Smooth muscle cell (in vitro differentiated cells): ENCODE data around the gene BNIP1. TPM values are rescaled to one million over a fixed set of nuclear protein-coding genes. Genes with fewer than 3 reads are reported as not detected.

Experiments used
- DNase-seq: peaks from one replicate; lab custom pipeline; 2025; ENCODE audit not compliant: unreplicated experiment; lab: John Stamatoyannopoulos, UW
- H2AFZ ChIP-seq: fragments of 200-600 bp; sonication (generic); 2 replicates; pipeline ENCODE4 v1.6.0; 2016; ENCODE audit warnings: antibody characterized with exemption, low read depth, mild to moderate bottlenecking
- H3F3A ChIP-seq: fragments of 200-600 bp; sonication (generic); 2 replicates; pipeline ENCODE4 v1.6.0; 2017; ENCODE audit warnings: antibody characterized with exemption, low read depth
- H3K27ac ChIP-seq: fragments of 200-600 bp; sonication (generic); 2 replicates; pipeline ENCODE4 v1.5.1; 2016; ENCODE audit warnings: low read depth, mild to moderate bottlenecking
- H3K27me3 ChIP-seq: fragments of 200-600 bp; sonication (generic); 2 replicates; pipeline ENCODE4 v1.6.1; 2016; ENCODE audit warnings: low read depth, mild to moderate bottlenecking
- H3K36me3 ChIP-seq: fragments of 200-600 bp; sonication (generic); 2 replicates; pipeline ENCODE4 v1.5.1; 2016; ENCODE audit warnings: low read depth
- H3K4me1 ChIP-seq: fragments of 200-600 bp; sonication (generic); 2 replicates; pipeline ENCODE4 v1.5.1; 2016; ENCODE audit warnings: low read depth
- H3K4me2 ChIP-seq: fragments of 200-600 bp; sonication (generic); 2 replicates; pipeline ENCODE4 v1.6.0; 2016; ENCODE audit warnings: mild to moderate bottlenecking
- H3K4me3 ChIP-seq: fragments of 200-600 bp; sonication (generic); 2 replicates; pipeline ENCODE4 v1.5.1; 2016; ENCODE audit warnings: mild to moderate bottlenecking
- H3K79me2 ChIP-seq: fragments of 200-600 bp; sonication (generic); 2 replicates; pipeline ENCODE4 v1.6.0; 2016; ENCODE audit warnings: low read depth, mild to moderate bottlenecking
- H3K9ac ChIP-seq: fragments of 200-600 bp; sonication (generic); 2 replicates; pipeline ENCODE4 v1.6.0; 2016; ENCODE audit warnings: low read depth
- H3K9me3 ChIP-seq: fragments of 200-600 bp; sonication (generic); replicated peaks from 2 replicates; pipeline ENCODE4 v1.5.1; 2016; ENCODE audit warnings: low read depth
- H4K20me1 ChIP-seq: fragments of 200-600 bp; sonication (generic); 2 replicates; pipeline ENCODE4 v1.6.0; 2016; ENCODE audit warnings: low read depth
- WGBS: methylation state at CpG from one replicate; pipeline ENCODE4 v1.1.7; 2016; ENCODE audit warnings: low lambda C conversion rate; 5-methylcytosine and 5-hydroxymethylcytosine counted together
- polyA plus RNA-seq: library from polyadenylated mRNA; unstranded; fragments of >200 nt; fragmentation: Nextera tagmentation; extraction: Ambion mirVana; gene quantifications from 2 replicates; pipeline ENCODE4 v1.2.1, GENCODE V29; 2016
- total RNA-seq: library from RNA; depleted of rRNA; stranded (reverse); fragments of >200 nt; gene quantifications from 2 replicates; pipeline ENCODE4 v1.2.3, GENCODE V29; 2014
- TF ChIP-seq, protein P1 (sequence below): fragments of 200-600 bp; sonication (generic); IDR thresholded peaks from 2 replicates; pipeline ENCODE4 v1.5.1; 2017; ENCODE audit warnings: borderline replicate concordance, mild to moderate bottlenecking, antibody characterized with exemption; ENCODE audit not compliant: insufficient read depth, poor library complexity, severe bottlenecking

Gene BNIP1
- total and polyA plus RNA-seq, 2 experiments from 2014 or later: 15.0 to 16.2 TPM

DNA sequence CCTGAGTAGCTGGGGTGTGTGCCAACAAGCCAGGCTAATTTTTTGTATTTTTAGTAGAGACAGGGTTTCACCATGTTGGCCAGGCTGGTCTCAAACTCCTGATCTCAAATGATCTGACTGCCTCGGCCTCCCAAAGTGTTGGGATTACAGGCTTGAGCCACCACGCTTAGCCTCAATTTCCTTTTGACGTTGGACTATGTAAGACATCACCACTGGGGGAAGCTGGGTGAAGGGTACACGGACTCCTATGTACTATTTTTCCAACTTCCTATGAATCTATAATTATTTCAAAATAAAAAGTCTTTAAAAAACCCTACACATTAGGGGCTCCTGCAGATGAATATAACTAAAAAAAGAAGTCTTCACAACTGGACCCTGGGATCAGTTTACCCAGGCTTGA is 46.7 kb downstream of the BNIP1 start:
- H3K9me3 ChIP-seq: no peaks in the 10 kb centered on the region
- H3K4me1 ChIP-seq: no peaks in the 10 kb centered on the region
- H3K36me3 ChIP-seq: no peaks in the 10 kb centered on the region
- no peak overlapping the region for H3K27ac ChIP-seq
- TF ChIP-seq, protein P1, sequence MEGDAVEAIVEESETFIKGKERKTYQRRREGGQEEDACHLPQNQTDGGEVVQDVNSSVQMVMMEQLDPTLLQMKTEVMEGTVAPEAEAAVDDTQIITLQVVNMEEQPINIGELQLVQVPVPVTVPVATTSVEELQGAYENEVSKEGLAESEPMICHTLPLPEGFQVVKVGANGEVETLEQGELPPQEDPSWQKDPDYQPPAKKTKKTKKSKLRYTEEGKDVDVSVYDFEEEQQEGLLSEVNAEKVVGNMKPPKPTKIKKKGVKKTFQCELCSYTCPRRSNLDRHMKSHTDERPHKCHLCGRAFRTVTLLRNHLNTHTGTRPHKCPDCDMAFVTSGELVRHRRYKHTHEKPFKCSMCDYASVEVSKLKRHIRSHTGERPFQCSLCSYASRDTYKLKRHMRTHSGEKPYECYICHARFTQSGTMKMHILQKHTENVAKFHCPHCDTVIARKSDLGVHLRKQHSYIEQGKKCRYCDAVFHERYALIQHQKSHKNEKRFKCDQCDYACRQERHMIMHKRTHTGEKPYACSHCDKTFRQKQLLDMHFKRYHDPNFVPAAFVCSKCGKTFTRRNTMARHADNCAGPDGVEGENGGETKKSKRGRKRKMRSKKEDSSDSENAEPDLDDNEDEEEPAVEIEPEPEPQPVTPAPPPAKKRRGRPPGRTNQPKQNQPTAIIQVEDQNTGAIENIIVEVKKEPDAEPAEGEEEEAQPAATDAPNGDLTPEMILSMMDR: no peak
- H3K9ac ChIP-seq: no peak overlapping the region
- WGBS: 90% methylated on average over 4 of the region's 4 CpGs
- no peaks in the 10 kb centered on the region for H3K79me2 ChIP-seq
- no peaks in the 10 kb centered on the region for H4K20me1 ChIP-seq
- H3K27me3 ChIP-seq: peaks cover 5% of the 10 kb centered on the region
- no peak overlapping the region for H2AFZ ChIP-seq
- DNase-seq: no peak
- H3K4me3 ChIP-seq: no peak overlapping the region
- H3F3A ChIP-seq: no peaks in the 10 kb centered on the region
- no peak overlapping the region for H3K4me2 ChIP-seq

DNA sequence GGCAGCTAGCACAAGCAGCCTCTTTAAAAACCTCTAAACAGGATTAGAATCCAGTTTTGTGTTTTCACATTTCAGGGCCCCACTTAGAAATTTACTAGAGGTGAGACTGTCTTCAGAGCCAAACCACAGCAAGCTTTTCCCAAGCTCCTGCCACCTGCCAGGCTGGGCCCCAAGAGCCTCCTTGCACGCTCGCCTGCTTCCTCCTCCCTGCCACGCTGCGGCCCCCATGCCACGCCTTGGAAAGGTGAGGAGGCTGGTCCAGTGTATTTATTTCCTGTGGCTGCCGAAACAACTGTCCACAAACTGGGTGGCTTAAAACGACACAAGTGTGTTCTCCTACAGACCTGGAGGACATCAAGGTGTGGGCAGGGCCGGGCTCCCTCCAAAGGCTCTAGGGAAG is 47.2 kb downstream of the BNIP1 start:
- TF ChIP-seq, protein P1: no peak
- no peak for DNase-seq
- WGBS: 92% methylated on average over 8 of the region's 8 CpGs

DNA sequence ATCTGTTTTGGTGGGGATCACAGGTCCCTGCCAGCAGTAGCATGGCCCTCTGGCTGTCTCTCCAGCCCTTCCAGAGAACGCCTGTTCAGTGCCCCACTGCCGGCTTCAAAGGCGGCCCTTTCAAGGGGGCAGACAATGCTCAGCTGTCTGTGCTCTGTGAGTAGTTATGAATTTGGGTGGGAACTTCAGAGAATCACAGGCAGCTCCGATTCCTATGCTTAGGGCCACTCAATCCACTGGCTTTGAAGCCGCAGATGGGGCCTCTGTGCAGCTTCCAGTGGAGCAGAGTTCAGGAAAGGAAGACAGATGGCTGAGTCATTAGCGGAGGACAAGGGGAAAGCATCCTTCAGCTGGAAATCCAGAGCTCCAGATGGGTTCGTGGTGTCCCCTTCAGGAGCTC is 48.2 kb downstream of the BNIP1 start:
- WGBS: 91% methylated on average over 7 of the region's 7 CpGs
- Histone ChIP-seq H3K36me3 (no peaks in the 10 kb centered on the region), H3K4me3 (no peak overlapping the region), H3K27ac (no peak overlapping the region), H3K4me2 (no peak overlapping the region), H4K20me1 (no peaks in the 10 kb centered on the region), H3K9ac (no peak overlapping the region), H3K9me3 (no peaks in the 10 kb centered on the region), H2AFZ (no peak overlapping the region), H3K27me3 (peaks cover 5% of the 10 kb centered on the region), H3K79me2 (no peaks in the 10 kb centered on the region), H3F3A (no peaks in the 10 kb centered on the region), H3K4me1 (no peaks in the 10 kb centered on the region)
- TF ChIP-seq, protein P1: no peak
- DNase-seq: no peak

More for the DNA sequence above, 47.2 kb downstream of the BNIP1 start:
- H3K4me2 ChIP-seq: no peak overlapping the region
- H3K9me3 ChIP-seq: no peaks in the 10 kb centered on the region
- no peaks in the 10 kb centered on the region for H4K20me1 ChIP-seq
- H3K9ac ChIP-seq: no peak overlapping the region
- H3K79me2 ChIP-seq: no peaks in the 10 kb centered on the region
- H3F3A ChIP-seq: no peaks in the 10 kb centered on the region
- no peak overlapping the region for H2AFZ ChIP-seq
- H3K4me3 ChIP-seq: no peak overlapping the region
- no peaks in the 10 kb centered on the region for H3K4me1 ChIP-seq
- no peaks in the 10 kb centered on the region for H3K36me3 ChIP-seq
- H3K27me3 ChIP-seq: peaks cover 5% of the 10 kb centered on the region
- H3K27ac ChIP-seq: no peak overlapping the region

DNA sequence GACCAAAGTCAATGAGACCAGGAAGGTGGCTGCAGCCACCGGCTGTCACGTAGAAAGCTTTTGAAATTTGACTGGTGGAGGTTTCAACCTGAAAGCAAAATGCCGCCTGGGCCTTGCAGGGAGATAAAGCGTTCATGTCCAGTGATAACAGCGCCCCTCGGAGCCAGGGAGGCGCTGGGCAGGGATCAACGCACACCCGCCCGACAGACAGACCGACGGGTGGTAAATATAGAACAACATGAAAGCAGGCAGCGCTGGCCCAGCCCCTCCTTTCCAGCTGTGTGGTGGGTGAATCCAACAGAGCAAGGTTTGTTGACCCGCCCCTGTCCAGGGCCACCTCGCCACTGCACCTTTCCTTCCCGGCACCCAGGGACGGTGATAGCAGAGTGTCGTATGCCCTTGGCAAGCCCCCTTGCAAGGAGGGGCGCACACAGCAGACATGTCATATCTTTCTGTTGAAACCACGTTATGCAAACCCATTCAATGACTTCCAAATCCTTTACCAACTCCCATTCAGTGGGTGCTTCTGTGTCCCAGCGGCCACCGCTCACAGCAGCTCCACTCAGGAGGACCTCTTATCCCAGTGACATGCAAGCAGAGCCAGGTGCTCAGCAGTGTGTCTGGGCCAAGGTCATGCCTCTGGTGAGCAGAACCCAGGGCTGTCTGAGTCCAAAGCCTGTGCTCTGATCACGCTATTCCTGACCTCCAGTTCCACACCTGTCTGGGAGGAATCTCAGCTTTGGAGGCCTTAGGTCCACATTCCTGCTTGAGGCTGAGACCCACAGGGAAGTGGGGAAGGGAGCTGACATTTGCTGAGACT is 52.0 kb downstream of the BNIP1 start:
- H3K9ac ChIP-seq: no peak overlapping the region
- H3K27me3 ChIP-seq: no peaks in the 10 kb centered on the region
- H3K79me2 ChIP-seq: no peaks in the 10 kb centered on the region
- H3F3A ChIP-seq: no peaks in the 10 kb centered on the region
- H3K36me3 ChIP-seq: no peaks in the 10 kb centered on the region
- no peak overlapping the region for H3K4me2 ChIP-seq
- no peak overlapping the region for H3K27ac ChIP-seq
- H3K9me3 ChIP-seq: no peaks in the 10 kb centered on the region
- TF ChIP-seq, protein P1: no peak
- no peak overlapping the region for H3K4me3 ChIP-seq
- H2AFZ ChIP-seq: no peak overlapping the region
- DNase-seq: no peak
- no peaks in the 10 kb centered on the region for H3K4me1 ChIP-seq
- no peaks in the 10 kb centered on the region for H4K20me1 ChIP-seq
- WGBS: 88% methylated on average over 23 of the region's 23 CpGs
